HG03520 (cell line): Measurements from ENCODE around the gene ATG16L1.
A peak's percentile ranks its signal among the peaks of the same experiment; 100 is the strongest.

ENCODE experiments used
- ATAC-seq: cut with Tn5 transposase; IDR thresholded peaks from one replicate; pipeline ENCODE4 v1.9.1; 2021; ENCODE audit warnings: mild to moderate bottlenecking, moderate library complexity; ENCODE audit not compliant: unreplicated experiment

The ATG16L1 gene

DNA sequence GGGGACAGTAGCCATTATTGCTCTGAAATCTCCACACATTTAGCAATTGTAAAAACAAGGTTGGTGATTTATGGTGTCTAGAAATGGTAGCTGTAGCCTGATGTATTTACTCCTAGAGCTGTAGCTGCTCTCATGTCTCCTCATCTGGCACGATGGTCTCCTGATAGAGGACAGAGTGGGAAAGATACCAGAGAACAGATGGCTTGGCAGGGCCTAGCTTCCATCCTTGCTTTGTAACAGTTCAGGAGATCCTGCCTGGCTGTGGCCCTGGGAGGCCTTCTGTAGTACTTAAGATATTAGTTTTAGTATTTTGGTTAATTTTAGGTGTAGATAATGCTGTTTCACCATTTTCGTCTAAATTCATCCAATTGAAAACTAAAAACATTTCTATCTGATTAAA, 6.7 kb downstream of the ATG16L1 start:
- no peak for ATAC-seq

DNA sequence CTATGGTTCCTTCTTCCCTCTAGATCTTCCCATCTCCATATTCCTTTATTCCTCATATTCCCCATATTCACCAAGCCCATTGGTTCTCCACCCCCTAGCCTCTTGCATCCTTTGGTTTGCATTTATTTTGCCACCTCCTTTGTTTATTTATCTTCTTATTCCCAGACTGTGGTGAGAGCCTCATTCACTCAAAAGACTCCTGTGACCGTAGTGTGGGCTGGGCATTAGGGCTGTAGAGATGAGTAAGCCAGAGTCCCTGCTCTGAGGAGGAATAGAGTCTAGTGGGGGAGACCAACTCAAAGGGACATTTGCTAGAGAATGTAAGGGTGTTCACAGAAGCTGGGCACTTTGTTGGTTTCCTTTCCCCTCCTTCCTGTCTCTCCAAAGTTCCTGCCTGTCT, 8.3 kb downstream of the ATG16L1 start:
- ATAC-seq: no peak

DNA sequence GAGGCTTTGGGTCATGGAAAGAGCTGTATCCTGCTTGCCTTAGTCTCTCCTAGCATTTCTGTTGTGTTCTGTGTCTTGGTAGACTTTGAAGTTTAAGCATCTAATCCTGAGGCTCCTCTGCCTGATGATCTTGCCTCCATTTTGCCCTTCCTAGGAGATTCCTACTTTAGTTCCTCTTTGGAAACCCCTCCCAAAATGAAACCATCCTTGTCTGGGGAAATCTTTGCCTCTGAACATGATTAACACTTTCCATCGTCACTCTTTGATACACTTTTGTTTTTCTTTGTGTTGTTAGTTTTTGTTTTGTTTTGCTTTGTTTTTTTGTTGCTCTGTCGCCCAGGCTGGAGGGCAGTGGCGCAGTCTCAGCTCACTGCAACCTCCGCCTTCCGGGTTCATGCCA, 9.2 kb downstream of the ATG16L1 start:
- no peak for ATAC-seq

DNA sequence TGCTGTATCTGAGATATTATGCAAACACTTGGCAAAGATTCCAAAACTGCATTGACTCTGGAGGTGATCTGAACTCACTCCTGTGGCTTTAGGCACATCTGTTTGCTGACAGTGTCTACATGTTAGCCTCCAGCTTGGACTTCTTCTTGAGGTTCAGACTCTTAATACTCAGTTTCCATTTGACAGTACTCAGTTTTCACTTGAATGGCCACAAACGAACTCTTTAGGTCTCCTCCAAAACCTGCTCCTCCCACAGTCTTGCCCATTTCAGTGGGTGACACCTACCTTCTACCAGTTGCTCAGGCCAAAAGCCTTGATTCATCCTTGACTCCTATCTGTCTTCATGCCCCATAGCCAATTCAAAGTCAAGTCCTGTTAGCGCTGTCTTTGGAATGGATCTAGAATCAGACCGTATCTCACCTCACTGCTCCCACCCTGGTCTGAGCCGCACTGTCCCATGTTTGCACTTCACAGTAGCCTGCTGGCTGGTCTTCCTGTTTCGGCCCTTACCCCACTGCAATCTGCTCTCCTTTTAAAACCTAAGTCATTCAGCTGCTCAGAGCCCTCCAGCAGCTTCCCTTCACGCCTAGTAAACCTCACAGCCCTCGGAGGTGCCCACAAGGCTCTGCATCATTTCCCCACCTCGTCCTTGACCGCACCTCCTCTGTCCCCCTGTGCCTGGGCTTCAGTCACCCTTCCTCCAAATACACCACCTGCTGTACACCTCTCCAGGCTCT, 10.5 kb downstream of the ATG16L1 start:
- ATAC-seq: peak; percentile 56

DNA sequence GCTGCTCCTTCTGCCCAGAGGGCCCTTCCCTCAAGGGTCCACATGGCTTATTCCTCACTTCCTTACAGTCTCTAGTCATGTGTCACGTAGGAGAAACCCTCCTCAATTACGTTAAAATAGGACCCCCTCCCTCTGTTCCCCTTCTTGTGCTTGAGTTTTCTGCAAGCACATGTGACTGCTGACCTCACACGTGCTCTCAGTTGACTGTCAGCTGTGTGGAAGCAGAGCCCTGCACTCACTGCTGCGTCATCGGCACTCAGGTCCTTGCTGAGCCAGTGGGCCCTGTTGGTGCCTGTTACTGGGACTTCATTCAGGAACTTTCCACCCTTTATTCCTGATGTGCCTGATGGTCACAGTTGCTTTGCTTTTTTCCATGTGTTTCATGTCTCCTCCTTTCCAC, 11.1 kb downstream of the ATG16L1 start:
- ATAC-seq: no peak

DNA sequence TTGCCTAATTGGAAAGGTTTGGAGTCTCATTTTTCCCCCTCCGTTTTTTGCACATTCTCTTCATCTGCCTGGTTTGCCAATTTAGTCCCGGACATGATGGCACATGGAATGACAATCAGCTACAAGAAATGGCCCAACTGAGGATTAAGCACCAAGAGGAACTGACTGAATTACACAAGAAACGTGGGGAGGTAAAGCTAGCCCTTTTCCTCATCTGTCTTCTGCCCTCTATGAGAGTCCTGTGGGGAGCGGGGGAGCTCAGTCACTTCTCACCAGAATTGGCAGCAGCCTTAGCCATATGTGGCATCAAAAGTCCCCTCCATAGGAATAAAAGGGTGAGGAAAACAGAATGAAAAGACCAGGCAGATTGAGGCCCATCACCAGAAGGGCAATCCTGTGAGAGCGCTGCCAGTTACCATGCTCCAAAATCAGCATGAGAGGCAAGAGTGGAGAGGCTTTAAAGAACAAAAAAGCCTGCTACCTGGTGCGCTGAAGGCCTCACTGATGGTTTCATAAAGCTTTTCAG, 11.6 kb downstream of the ATG16L1 start:
- ATAC-seq: no peak

DNA sequence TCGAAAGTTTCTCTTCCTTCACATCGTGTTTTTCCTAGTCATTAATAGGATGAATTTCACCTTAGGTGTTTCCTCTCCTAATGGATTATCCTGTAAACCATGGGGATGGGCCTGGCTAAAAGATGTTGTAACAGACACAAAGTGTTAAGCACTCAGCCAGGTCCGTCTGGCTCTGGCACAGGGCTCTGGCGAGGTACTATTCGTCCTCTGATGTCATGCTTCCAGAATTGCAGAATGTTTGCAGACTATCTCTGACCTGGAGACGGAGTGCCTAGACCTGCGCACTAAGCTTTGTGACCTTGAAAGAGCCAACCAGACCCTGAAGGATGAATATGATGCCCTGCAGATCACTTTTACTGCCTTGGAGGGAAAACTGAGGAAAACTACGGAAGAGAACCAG, 13.2 kb downstream of the ATG16L1 start:
- no peak for ATAC-seq

DNA sequence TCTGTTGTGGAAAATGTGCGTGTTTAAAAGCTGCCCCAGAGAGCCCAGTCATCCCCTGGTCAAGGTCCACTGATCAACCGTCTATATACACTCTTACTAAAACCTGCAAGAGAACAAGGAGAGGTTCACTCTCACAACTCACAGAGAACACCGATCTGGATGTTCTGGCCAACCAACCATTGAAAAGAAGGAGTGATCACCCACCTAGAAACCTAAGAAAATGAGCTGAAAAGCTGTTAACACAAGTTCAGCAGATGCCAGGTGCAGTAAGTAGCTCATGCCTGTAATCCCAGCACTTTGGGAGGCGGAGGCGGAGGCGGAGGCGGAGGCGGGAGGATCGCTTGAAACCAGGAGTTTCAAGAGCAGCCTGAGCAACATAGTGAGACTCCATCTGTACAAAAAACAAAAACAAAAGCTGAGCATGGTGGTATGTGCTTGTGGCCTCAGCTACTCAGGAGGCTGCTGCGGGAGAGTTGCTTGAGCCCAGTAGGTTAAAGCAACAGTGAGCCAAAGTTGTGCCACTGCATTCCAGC, 14.5 kb downstream of the ATG16L1 start:
- ATAC-seq: no peak

DNA sequence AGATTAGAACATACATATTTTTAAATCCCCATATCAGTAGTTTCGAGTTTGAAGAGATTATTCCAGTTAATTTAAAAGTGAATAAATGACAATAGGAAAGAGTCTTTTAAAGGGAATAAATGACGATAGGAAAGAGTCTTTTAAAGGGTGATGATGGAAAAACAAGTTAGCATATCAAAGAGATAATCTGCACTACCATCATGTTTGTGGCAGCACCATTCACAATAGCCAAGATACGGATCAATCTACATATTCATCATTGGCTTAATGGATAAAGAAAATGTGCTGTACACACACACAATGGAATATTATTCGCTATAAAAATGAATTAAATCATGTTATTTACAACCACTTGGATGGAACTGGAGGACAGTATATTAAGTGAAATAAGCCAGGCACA, 15.0 kb downstream of the ATG16L1 start:
- no peak for ATAC-seq

DNA sequence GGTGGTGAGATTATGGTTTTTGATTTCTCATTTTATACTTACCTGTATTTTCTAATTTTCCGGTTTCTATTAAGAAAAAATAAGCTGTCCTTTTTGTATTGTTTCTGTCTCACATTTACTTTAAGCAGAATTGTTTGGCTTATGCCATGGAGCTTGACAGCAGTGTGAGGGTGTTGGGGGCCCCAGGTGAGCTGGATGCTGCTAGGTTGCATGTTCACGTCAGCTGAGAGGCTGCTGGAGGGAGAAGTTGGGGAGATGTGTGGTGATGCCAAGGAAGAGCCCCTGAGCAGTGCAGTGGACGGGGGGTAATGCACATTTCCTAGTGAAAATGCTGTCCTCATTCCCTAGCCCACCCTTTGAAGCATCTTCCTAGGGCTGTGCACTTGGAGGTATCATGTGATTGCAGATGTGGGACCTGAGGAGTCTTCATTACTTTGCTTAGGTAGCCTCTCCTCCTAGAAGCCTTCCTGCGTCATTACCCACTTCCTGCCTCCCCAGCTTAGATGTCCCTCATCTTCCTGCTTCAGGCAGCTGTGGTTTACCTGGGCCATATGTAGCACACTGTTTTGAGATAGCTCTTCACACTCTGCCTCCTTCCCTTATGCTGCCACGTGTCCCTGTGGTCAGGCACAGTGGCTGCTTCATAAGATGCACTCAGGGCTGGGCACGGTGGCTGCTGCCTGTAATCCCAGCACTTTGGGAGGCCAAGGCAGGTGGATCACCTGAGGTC, 16.2 kb downstream of the ATG16L1 start:
- no peak for ATAC-seq

DNA sequence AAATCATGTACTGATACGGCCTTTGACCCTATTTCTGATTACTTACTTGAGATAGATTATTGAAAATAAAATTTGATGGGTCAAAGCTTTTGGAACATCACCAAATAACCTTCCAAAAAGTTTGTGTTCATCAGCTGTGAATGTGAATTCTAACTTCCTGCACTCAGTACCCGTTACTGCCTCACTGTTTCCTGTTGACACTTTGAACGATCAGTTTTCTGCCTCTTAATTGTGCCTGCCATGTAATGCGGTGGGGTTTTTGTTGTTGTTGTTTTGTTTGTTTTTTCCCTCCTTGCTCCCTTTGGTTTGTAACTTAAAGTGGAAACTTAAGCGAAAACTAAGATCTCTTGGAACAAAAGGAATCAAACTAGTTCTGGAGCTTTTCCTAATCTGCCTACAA, 18.9 kb downstream of the ATG16L1 start:
- no peak for ATAC-seq

DNA sequence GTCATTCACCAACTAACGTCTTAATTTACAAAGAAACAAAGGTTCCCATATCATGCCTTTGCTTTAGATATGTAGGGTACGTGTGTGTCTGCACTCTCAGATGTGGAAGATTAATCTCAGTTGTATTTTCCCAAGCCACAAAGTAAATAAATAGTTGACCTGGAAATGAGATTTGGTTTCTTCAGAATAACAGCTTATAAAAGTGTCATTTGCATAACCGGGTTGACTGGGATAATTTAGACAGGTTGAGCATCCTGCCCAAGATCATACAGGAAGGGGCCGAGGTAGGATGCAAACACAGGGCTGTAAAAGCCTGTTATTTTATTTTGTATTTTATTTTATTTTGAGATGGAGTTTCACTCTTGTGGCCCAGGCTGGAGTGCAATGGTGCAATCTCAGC, 19.5 kb downstream of the ATG16L1 start:
- ATAC-seq: no peak

DNA sequence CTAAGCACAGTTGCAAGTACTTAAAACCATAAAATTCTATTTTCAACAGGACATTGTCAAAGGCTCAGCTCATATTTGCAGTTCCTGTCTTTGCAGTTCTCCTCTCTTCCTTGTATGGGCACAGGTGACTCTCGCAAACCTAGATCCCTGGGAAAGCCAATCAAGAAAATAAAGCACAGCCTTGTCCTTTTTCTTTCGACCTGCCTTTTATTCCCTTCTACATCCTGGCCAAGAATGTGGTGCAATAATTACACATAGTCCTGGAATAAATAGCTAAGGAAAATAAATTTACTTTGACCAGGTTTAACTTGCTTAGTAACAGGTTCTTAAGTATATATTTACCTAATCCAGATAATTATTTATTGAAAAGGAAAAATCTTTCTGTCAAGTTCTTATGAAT, 20.2 kb downstream of the ATG16L1 start:
- no peak for ATAC-seq

DNA sequence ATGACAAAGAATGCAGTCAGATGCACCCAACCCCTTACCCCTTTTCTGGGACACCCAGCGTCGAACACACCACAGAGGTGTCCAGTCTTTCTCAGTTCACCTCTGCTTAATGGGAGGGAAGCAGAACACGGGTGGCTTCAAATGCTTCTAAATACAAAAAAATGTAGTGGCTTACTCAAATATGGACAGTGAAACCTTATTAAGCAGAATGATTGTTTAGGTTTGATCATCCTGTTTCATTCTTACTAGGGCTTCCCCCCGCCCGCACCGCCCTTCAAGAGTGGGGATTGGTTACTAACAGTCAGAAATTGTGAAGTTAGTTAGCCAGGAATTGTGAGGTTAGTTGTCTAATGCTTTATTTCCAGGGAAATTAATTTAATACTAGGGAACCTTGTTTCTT, 21.6 kb downstream of the ATG16L1 start:
- ATAC-seq: no peak

DNA sequence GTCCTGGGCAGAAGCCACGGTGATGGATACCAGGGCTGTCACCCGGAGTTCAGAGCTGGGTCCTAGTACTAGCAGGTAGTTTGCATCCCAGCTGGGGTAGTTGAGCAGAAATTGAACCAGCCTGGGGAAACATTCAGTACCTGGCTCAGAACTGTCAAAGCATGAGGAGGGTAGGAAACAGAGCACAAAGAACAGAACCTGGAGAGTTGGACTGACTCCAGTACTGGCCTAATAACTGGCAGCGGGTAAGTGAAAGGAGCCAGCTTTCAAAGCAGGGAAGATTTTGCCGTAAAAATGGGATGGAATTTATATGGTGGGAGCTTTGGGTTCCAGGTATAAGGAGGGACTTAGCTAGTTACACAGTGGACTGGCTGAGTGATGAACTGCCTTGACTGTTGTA, 23.8 kb downstream of the ATG16L1 start:
- no peak for ATAC-seq

DNA sequence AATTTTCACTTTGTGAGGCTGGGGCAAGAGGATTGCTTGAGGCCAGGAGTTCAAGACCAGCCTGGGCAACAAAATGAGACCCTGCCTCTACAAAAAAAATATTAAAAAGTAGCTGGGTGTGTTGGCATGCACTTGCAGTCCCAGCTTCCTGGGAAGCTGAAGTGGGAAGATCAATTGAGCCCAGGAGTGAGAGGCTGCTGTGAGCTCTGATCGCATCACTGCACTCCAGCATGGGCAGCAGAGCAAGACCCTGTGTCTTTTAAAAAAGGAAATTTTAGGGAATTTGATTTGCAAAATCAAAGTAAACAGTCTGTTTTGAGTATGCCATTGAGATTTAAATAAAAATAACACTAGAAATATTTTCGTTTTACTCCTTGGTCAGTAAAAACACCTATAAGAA, 27.4 kb downstream of the ATG16L1 start:
- no peak for ATAC-seq

DNA sequence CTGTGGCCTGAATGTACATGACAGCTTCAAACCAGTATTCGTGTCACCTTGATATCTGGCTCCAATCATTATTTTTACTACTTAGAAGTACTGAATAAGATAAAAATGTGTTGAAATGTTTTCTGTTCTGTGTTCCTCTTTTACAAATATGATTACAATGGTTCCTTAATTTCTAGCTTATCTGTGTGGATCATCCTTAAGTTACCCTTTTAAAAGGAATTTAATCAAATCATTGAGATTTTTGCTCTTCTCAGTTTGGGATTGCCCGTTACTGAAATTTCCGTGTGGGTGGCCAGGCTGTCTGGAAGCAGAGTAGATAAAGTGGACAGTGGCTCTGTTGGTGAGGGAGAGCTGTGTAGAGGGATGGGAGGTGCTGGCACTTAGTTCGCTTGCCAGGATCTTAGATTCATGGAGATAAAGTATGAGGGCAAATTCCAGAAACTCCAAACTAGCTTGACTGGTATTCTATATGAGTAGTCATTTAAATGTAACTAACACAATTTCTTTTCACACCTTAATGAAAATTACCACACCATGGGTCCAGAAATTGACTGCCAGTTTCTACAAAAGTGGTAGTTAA, 28.7 kb downstream of the ATG16L1 start:
- no peak for ATAC-seq

DNA sequence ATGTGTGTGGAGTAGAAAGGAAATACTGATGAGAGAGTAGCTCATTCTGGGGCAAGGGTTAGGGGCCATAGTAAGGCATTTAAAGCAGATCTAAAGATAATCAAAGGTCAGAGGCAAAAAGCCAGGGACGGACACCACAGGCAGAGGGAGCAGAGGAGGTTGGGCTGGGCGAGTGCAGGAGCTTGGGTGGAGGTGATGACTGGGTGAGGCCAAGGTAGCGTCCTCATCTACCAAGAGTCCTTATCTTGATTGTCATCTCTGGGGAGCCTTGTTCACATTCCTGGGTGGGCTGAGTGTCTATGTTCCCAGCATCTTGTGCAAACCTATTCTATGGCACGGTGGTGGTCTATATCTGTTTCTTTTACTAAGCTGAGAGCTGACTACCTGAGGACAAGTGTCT, 30.1 kb downstream of the ATG16L1 start:
- ATAC-seq: no peak

DNA sequence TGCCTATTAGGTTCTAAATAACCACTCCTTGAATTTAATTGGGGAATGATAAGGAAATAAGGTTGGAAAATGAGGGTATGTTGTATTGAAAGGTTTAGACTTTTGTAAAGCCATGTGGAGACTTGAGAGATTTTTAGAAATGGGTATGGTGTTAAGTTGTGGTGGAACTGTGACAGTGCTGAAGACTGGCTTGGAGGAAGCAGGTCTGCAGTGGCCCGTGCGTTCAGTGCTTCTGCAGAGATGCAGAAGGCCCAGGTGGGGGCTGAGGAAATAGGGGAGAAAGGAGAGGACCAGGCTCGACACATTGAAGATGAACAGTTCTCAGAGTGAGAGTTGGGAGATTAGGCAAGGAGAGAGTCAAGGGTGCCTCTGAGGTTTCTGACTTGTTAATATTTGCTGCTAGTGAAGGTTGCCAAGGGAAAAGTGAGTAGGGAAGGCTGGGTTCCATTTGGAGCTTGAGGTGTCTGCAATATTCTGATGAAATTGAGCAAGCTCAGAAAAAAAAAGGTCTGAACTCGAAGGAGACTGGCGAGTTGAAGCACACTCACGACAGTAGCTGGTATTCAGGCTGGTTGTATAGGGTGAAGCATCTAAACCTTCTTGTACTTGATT, 30.6 kb downstream of the ATG16L1 start:
- ATAC-seq: no peak

DNA sequence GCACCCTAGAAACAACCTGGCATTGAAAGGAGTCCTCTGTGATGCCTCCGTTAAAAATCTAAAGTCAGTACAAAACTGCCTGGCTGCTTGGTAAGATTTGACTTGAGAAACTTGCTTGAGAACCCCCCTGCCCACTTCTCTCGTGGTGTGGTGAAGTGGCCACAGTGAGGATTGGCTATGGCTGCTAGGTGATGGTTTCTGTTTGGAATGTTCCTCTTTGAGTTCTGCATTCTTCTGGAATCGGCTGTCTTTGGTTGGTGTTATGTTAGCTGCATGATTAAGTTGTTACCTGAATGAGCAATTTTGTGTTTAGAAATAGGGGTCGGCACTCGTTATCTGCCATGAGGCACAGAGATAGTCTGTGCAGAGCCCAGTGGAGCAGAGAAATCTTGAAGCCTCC, 34.4 kb downstream of the ATG16L1 start:
- ATAC-seq: no peak

DNA sequence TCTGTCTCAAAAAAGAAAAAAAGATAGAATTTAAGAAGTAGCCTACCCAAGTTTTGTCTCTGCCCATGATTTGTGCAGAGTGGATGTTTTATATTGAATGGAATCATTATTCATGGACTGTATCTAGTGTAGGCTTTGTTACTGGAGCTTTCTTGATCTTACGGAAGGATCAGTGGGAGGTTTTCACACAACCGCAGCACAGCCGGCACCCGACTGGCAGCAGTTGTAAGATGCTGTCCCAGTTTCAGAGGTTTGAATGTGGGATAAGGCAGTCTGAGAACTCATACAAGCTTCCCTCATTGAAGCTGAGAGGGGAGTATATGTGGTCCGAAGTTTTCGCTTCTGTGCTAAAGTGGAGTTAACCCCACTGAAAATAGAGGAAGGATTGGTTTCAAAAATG, 36.4 kb downstream of the ATG16L1 start:
- ATAC-seq: no peak
